Stomach (tissue), 4 donors: ENCODE data around the gene DCXR.

Experiments
- EP300 ChIP-seq: sonication (generic); formaldehyde crosslinking; IDR thresholded peaks from one replicate; pipeline ENCODE4 v1.6.1; 2017; ENCODE audit warnings: antibody characterized with exemption
- POLR2A ChIP-seq, 4 donors: fragments of 450-650 bp; IDR thresholded peaks; one replicate each; pipeline ENCODE4 v1.6.1; 2016; ENCODE audit warnings: antibody characterized with exemption in 4 of 4, control low read depth in 2 of 4, mild to moderate bottlenecking in 1 of 4, moderate library complexity in 1 of 4
- POLR2AphosphoS5 ChIP-seq, 3 donors: sonication (generic); formaldehyde crosslinking; IDR thresholded peaks; one replicate each; pipeline ENCODE4 v1.6.1; 2016; ENCODE audit warnings: antibody characterized with exemption in 3 of 3
- TF ChIP-seq, protein P1 (sequence below), 7 experiments: fragments of 450-650 bp in 4 of 7; fragments of 200-600 bp in 3 of 7; sonication (generic) in 3 of 7; IDR thresholded peaks; one replicate each; pipeline ENCODE4 v1.5.1; 2016 to 2019; ENCODE audit warnings: antibody characterized with exemption in 7 of 7, control low read depth in 2 of 7, mild to moderate bottlenecking in 1 of 7

DNA sequence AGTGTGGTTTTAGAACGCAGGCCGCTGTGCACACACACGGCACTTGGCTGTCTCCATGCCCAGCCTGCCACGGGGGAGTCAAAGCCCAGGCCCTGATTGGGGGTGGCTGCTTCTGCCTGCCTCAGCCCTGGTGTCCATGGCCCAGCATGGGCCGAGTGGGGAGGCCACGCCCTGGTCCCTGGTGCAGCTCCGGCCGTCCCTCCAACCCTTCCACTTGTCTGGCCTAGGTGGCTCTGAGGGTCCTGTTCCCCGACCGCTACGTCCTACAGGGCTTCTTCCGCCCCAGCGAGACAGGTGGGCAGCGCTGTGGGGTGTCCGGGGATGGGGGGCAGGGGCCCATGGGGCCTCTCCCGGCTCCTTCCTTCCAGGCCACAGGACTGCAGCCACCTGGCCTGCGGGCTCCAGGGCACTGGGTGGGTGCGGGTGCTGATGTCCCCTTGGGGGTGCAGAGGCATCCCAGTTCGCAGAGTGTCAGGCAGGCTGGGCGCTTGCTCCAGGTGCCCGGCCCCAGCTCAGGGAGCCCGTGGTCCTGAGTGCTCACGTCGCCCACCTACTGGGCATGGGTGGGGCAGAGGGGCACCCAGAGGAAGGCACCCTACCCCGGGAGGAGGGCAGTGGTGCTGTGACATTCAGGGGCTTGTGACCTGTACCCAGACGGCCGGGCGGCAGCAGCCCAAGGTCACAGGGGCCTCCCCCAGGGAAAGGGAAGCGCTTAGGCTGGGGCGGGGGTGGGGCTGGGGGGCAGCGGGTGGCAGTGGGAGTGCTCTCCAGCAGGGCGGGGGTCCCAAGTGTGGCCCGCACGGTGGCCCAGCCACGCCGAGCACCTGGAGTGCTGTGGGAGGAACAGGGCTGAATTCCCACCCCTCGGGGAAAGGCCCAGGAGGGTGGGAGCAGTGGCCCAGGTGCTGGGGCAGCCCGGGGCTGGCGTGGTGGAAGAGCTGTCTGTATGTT is 26.6 kb downstream of the DCXR start:
- TF ChIP-seq, protein P1, sequence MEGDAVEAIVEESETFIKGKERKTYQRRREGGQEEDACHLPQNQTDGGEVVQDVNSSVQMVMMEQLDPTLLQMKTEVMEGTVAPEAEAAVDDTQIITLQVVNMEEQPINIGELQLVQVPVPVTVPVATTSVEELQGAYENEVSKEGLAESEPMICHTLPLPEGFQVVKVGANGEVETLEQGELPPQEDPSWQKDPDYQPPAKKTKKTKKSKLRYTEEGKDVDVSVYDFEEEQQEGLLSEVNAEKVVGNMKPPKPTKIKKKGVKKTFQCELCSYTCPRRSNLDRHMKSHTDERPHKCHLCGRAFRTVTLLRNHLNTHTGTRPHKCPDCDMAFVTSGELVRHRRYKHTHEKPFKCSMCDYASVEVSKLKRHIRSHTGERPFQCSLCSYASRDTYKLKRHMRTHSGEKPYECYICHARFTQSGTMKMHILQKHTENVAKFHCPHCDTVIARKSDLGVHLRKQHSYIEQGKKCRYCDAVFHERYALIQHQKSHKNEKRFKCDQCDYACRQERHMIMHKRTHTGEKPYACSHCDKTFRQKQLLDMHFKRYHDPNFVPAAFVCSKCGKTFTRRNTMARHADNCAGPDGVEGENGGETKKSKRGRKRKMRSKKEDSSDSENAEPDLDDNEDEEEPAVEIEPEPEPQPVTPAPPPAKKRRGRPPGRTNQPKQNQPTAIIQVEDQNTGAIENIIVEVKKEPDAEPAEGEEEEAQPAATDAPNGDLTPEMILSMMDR (IDR thresholded peaks at IDR 0.05): no peak
- TF ChIP-seq POLR2A (IDR thresholded peaks at IDR 0.05) (no peak), EP300 (no peak), POLR2AphosphoS5 (IDR thresholded peaks at IDR 0.05) (no peak)
